ENCODE results near the gene BMP7.

- TF ChIP-seq POLR2AphosphoS5 (IDR thresholded peaks at IDR 0.05) (no peak), CTCF (IDR thresholded peaks at IDR 0.05) (no peak), POLR2A (IDR thresholded peaks at IDR 0.05; ENCODE audit: low read depth) (no peak), EP300 (IDR thresholded peaks at IDR 0.05) (no peak)
These were observed 849 bp upstream of the BMP7 start for GRCh38 chr20:57267158-57267821.
